ENCODE measurements around the gene TMEM270. TPM values are rescaled to one million over a fixed set of nuclear protein-coding genes. Genes with fewer than 3 reads are reported as not detected.
A peak's percentile ranks its signal among the peaks of the same experiment; 100 is the strongest.
"Not testable (repeated sequence)": the region's sequence is repeated elsewhere in the genome, so short reads cannot be mapped to it uniquely, and the experiment has no call there.

The TMEM270 gene
- total RNA-seq, 4 donors from 2014 or later = not detected

DNA sequence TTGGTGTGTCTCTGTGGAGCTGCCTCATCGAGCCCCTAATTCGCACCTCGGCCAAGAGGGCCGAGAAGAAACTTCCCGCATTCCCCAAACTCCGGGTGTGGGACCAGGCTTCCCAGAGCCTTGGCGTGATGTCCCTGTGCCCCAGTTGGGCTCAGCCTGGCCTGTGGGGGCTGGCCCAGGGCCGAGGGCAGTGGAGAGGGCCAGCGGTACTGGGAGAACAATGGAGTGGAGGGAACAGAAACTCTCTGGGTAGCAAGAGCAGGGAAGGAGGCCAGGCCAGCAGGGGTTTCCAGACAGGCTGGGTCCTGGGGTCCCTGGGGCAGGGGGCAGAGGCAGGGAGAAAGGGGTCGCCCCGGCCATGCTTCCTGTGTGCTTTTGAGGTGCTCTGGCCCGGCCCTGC lies 16.0 kb downstream of the TMEM270 start:
- Histone ChIP-seq H3K4me1 (peaks cover 0 to 28% (median 15%) of the 10 kb centered on the region in 4 donors), H3K27ac (no peak overlapping the region), H3K36me3 (no peaks in the 10 kb centered on the region), H3K4me3 (no peak overlapping the region), H3K9me3 (no peaks in the 10 kb centered on the region), H3K27me3 (peaks cover 0 to 11% of the 10 kb centered on the region in 2 donors)
- DNase-seq (ENCODE audit: low spot score in 2 of 2) = no peak
- TF ChIP-seq, protein P1, sequence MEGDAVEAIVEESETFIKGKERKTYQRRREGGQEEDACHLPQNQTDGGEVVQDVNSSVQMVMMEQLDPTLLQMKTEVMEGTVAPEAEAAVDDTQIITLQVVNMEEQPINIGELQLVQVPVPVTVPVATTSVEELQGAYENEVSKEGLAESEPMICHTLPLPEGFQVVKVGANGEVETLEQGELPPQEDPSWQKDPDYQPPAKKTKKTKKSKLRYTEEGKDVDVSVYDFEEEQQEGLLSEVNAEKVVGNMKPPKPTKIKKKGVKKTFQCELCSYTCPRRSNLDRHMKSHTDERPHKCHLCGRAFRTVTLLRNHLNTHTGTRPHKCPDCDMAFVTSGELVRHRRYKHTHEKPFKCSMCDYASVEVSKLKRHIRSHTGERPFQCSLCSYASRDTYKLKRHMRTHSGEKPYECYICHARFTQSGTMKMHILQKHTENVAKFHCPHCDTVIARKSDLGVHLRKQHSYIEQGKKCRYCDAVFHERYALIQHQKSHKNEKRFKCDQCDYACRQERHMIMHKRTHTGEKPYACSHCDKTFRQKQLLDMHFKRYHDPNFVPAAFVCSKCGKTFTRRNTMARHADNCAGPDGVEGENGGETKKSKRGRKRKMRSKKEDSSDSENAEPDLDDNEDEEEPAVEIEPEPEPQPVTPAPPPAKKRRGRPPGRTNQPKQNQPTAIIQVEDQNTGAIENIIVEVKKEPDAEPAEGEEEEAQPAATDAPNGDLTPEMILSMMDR (IDR thresholded peaks at IDR 0.05) = no peak
- TF ChIP-seq EP300 (IDR thresholded peaks at IDR 0.05) = no peak
- TF ChIP-seq POLR2A (IDR thresholded peaks at IDR 0.05) = no peak
- 70 to 76% methylated on average over 12 of the region's 12 CpGs for WGBS, 2 donors

DNA sequence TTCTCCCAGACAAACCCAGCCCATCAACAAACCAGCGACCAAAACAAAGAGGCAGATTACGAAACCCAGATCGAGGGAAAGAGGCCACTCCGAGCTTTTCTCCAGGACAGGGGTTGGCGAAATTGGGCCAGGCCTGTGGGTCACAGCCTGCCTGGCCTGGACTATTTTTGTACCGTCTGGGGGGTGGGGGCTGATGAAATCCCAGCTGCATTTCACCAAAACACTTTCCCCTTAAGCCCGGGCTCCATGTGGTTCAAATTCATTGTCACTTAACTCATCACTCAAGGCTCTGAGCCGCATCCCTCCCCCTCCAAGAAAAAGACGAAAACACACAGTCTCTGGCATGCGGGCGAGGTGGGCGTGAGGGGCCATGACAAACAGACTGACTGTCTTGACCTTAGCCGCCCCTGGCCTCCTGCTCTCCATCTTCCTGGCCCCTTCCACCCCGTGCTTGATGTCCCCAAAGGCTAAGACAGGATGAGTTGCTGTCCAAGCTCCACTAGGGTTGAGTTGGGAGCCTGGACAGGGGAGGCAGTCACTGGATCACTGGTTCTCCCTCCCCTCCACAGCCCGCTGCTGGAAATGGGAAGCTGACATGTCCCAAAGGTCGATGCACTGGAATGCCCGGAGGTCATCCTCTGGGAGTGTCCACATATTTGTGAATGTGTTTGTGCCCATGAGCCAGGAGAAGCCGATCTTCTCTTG lies 19.2 kb downstream of the TMEM270 start:
- Histone ChIP-seq H3K27ac (peak overlapping the region in 1 of 4 donors; percentile 12), H3K27me3 (peaks cover 0 to 11% of the 10 kb centered on the region in 2 donors), H3K9me3 (no peaks in the 10 kb centered on the region), H3K4me1 (peaks cover 0 to 22% (median 14%) of the 10 kb centered on the region in 4 donors), H3K4me3 (no peak overlapping the region), H3K36me3 (no peaks in the 10 kb centered on the region)
- DNase-seq (ENCODE audit: low spot score in 2 of 2) = no peak
- WGBS, 2 donors = 40 to 41% methylated on average over 18 of the region's 18 CpGs
- TF ChIP-seq EP300 (IDR thresholded peaks at IDR 0.05) (no peak), POLR2A (IDR thresholded peaks at IDR 0.05) (no peak)
- TF ChIP-seq, protein P1 (IDR thresholded peaks at IDR 0.05) = no peak

DNA sequence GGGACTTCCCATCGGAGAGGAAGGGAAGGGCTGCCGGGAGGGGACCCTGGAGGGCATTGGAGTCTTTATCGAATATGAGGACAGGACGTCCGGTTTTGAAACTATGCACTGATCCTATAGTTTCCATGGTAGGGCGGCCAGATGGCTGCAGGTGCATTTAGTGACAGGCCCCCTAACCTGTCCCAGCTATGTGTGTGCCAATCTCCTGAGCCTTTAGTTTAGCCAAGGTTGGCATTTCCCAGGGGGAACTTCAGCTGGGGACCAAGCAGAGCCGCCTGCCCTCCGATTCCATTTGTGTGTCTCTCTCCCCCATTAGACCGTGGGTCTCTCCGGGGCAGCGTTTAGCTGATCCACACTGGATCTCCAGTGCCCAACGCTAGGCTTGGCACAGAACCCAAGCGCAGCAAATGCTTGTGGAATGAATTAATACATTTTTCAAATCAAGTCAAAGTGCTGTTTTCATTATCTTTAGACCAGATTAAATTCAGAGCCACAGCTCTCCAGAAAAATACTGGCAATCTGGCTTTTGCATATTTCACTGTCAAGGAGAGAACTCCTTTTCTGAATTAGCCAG lies 19.9 kb downstream of the TMEM270 start:
- TF ChIP-seq EP300 (IDR thresholded peaks at IDR 0.05) = no peak
- no peak for TF ChIP-seq POLR2A (IDR thresholded peaks at IDR 0.05)
- TF ChIP-seq, protein P1 (IDR thresholded peaks at IDR 0.05) = no peak
- Histone ChIP-seq H3K4me3 (no peak overlapping the region), H3K4me1 (peaks cover 0 to 22% (median 14%) of the 10 kb centered on the region in 4 donors), H3K36me3 (no peaks in the 10 kb centered on the region), H3K9me3 (no peaks in the 10 kb centered on the region), H3K27ac (peak overlapping the region in 3 of 4 donors; percentile 12 to 40 (median 28)), H3K27me3 (peaks cover 0 to 11% of the 10 kb centered on the region in 2 donors)
- 43 to 47% methylated on average over 13 of the region's 13 CpGs for WGBS, 2 donors
- DNase-seq (ENCODE audit: low spot score in 2 of 2) = no peak

DNA sequence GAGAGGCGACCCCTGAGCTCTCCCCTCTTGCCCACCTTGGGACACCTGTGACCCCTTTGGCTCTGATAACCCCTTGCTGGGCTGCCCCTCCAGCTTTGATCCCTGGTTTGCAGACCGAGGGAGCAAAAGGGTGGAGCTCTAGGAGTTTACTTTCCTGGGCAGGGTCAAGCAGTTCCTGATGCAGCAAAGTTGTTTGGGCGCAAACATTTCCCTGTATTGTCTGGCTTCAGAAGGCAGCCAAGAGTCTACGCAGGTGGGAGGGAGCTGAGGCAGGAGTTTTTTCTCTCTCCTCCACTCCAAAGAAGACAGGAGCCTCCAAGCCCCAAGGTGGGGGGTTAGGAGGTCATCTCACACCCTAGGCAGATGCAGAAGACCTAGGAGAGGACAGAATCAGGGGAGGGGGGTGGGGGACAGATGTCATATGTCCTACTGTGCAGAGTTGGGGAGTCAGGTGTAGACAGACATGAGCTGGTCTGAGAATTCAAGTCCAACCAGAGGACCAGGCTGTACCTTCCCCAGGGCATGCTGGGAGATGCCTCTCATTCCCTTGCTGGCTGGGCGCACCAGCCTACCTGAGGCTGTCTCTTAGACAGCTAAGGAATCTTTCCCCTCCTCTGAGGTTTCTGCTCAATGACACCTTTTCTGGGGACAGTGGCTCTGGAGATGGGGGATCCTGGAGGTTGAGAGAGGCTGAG lies 20.5 kb downstream of the TMEM270 start:
- Histone ChIP-seq H3K36me3 (no peaks in the 10 kb centered on the region), H3K27ac (peak overlapping the region in 1 of 4 donors; percentile 12), H3K9me3 (no peaks in the 10 kb centered on the region), H3K27me3 (peaks cover 0 to 11% of the 10 kb centered on the region in 2 donors), H3K4me3 (no peak overlapping the region), H3K4me1 (peaks cover 0 to 28% (median 19%) of the 10 kb centered on the region in 4 donors)
- 53 to 62% methylated on average over 5 of the region's 5 CpGs for WGBS, 2 donors
- TF ChIP-seq POLR2A (IDR thresholded peaks at IDR 0.05) (no peak), EP300 (IDR thresholded peaks at IDR 0.05) (no peak)
- TF ChIP-seq, protein P1 (IDR thresholded peaks at IDR 0.05) = no peak
- no peak for DNase-seq (ENCODE audit: low spot score in 2 of 2)

DNA sequence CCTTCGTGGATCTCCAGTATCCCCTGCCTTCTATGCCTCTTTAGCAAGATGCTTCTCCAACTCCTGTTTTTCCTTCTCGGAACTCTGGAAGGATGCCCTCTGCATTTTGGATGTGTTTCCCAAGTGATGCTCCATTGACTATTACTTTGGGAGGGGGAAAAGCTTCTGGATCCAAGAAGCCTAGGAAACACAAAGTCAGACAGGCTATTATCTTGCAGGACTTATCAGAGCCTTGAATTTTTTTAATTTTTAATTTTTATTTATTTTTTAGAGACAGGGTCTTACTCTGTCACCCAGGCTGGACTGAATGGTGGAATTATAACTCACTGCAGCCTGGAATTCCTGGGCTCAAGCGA lies 21.1 kb downstream of the TMEM270 start:
- H3K27ac ChIP-seq = no peak overlapping the region
- peaks cover 0 to 33% (median 22%) of the 10 kb centered on the region in 4 donors for H3K4me1 ChIP-seq
- H3K36me3 ChIP-seq = no peaks in the 10 kb centered on the region
- WGBS, 2 donors = 87 to 91% methylated on average over 3 of the region's 3 CpGs
- no peaks in the 10 kb centered on the region for H3K9me3 ChIP-seq
- DNase-seq (ENCODE audit: low spot score in 2 of 2) = no peak
- peaks cover 0 to 11% of the 10 kb centered on the region in 2 donors for H3K27me3 ChIP-seq
- TF ChIP-seq POLR2A (IDR thresholded peaks at IDR 0.05) = no peak
- TF ChIP-seq EP300 (IDR thresholded peaks at IDR 0.05) = no peak
- TF ChIP-seq, protein P1 (IDR thresholded peaks at IDR 0.05) = no peak
- no peak overlapping the region for H3K4me3 ChIP-seq

DNA sequence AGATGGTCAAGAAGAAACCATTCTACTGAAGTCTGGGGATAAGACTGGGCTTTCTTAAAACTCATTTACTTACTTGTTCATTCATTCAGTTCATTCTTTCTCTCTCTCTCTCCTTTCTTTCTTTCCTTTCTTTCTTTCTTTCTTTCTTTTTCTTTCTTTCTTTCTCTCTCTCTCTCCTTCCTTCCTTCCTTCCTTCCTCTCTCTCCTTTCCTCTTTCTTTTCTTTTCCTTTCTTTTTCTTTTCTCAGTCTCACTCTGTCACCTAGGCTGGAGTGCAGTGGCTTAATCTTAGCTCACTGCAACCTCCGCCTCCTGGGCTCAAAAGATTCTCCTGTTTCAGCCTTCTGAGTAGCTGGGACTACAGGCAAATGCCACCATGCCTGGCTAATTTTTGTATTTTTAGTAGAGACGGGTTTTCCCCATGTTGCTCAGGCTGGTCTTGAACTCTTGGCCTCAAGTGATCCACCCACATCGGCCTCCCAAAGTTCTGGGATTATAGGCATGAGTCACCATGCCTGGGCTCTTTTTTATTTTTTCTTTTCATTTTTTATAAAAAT lies 24.0 kb downstream of the TMEM270 start:
- not testable (repeated sequence) for H3K4me3 ChIP-seq; H3K27me3 ChIP-seq; H3K36me3 ChIP-seq; DNase-seq (ENCODE audit: low spot score in 2 of 2); H3K9me3 ChIP-seq; H3K27ac ChIP-seq
- peaks cover 0 to 41% (median 24%) of the 10 kb centered on the region in 4 donors for H3K4me1 ChIP-seq
- WGBS, 2 donors = 67 to 74% methylated on average over 3 of the region's 3 CpGs
